Left kidney (tissue), 2 donors: Measurements from ENCODE around the gene MCEMP1. TPM values are rescaled to one million over a fixed set of nuclear protein-coding genes. Genes with fewer than 3 reads are reported as not detected.

Experiments used
- DNase-seq: peaks from one replicate; pipeline ENCODE4 v3.0.0-alpha.2; 2013
- polyA plus RNA-seq: library from polyadenylated mRNA; unstranded; fragments of 120-200 nt; gene quantifications from one replicate; pipeline ENCODE4 v1.2.1, GENCODE V29; 2013; ENCODE audit not compliant: insufficient read length

Gene MCEMP1
- polyA plus RNA-seq, 1 donor: not detected

DNA sequence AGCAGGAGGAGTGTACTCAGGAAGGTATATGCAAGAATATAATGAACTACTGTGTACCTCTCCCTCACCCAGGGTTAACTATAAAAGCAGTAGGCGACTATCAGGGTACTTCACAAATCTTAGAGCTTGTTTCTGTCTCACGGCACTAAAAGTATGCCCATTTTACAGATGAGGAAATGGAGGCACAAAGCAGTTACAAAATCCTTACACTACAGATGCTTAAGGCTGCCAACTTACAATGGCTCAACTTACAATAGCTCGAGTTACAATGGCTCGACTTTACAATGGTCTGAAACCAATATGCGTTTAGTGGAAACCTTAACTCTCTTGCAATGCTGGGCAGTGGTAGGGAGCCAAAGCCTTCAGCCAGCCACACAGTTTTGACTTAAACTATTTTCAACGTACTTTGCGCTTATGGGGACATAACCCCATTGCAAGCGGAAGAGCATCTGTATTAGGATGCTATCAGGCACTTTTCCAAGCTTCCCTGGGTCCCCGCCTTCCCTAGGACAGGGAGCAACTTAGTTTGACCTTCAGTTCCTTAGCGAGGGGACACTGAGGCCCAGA is 20.9 kb downstream of the MCEMP1 start:
- no peak for DNase-seq

DNA sequence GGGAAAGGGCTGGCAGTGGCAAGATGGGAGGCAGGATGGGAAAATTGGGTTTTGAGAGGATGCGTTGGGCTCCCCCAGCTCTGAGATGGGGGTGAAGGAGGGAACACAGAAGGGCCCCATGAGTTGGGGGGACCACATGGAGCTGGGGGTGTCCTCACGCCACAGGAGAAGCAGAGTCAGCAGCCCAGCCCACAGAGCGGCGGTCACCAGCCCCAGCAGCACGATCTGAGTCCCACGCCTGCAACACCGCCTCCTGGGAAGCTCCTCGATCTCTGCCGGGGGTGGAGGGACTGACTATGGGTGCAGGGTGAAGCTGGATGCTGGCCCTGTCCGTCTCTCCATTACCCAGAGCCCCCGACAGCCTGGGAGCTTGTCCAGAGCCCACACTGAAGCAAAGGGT is 21.7 kb downstream of the MCEMP1 start:
- DNase-seq: no peak

DNA sequence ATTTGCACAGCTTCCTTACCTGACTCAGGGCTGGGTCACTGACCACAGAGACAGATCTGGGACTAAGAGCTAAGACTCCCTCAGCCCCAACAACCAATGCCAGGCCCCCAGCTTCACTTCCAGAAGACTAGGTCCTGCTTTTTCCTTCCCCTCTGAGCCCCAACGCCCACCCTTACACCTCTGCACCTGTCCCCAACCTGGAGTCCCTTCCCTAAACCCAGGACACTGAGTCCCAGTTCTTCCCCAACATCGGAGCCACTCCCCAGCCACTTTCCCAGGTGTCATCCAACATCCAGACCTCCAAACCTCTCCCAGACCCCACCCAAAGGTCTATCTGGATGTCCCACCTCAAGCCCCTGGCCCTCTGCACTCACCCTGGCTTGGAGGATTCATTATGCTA is 22.1 kb downstream of the MCEMP1 start:
- no peak for DNase-seq

DNA sequence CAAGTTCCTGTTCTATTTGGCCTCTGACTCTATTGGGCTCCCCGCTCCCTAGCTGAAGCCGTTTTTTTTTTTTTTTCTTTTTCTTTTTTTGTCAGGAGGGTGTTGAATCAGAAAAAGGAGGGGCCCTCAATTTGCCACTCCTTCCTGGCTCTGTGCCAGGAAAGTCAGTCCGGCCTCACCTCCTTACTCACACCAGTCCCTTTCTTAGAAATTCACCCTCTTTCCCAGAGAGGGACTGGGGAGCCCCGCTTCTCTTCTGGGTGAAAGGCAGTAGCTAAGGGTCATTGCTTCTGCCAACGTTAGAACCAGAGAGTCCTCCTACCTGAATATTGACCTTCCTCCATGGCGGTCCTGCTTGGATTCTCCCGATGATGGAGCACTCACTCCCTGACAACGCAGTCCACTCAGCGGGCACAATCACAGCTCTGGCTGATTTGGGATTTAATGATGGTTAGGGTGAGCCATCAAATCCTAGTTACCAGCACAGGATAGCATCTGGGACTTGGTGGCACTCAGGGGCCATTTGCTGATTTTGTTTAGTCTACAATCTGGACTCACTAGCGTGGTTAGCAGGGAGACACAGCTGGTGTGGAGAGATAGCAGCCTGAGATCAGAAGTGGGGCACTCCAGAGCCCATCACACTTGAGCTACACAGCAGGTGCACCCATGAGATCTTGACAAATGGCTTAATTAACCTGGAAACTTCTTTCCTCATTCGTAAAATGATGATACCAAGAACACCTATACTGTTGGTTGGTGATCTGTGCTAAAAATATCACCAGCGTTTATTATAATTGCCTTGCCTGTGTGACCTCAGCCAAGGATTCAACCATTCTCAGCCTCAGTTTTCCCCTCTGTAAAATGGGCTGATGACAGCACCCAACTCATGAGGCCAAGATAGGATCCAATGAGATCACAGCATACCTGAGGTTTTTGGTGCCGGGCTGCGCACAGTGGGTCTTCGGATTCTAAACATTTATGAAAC is 22.8 kb downstream of the MCEMP1 start:
- no peak for DNase-seq

DNA sequence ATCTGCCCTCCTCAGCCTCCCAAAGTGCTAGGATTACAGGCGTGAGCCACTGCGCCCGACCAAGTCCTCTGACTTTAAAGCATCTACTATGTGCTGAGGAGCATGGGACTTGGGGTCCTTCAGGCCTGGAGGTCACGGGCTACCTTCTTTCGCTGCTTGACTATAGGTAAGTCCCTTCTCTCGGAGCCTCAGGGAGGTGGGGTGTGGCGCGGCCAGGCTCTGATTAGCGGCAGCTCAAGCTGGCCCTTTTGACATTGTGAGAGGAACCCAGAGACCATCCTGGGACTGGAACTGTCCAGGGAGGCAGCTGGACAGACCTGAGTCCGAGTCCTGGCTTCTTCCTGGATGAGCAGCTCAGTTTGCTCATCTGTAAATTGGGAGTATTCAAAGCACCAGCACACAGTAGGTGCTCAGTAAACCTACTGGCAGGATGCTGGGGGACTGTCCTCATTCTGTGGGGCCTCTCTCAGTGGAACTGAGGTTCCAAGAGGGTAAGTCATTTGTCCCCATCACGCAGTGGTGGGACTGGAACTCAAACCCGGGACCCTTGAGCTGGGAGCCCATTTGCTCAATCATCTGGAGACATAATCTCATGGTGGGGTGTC is 24.3 kb downstream of the MCEMP1 start:
- DNase-seq: no peak

DNA sequence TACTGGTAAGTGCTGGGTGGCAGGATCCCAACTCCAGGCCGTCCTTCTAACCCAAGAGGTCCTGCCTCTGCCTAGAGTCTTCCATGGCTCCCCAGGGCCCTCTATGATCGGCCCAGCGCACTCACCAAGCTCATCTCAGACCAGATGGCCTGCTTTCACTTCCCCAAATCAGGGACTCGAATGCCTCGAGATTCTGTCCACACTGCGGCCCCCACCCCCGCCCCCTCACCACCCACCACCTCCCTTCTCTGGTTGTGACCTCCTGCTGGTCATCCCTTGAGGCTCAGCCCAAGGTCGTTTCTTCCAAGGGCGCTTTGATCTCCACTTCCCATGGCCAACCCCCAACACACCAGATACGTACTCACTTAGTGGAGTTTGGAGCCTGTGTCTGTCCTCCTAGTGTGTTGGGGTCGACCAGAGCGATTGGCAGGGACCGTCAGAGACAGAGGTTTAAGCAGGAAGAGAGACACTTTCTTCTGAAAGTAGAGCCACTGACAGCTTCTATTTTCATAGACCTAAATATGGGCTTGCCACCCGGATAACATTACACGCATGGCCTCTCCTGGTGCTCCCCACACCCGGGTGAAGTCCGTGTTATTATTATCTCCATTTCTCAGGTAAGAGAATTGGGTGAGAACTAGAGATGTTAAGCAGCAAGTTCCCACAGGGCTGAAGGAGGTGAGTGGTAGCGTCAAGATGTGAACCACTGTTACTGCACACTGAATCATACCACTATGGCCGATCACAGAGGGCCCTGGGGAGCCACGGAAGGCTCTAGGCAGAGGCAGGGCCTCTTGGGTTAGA is 25.0 kb downstream of the MCEMP1 start, which contains the start of gene FCER2:
Gene FCER2 (minus strand): TSS at position 478 of the 804 bp plus-strand sequence. CDS start 2,371 bp downstream, outside the sequence.
- no peak for DNase-seq

DNA sequence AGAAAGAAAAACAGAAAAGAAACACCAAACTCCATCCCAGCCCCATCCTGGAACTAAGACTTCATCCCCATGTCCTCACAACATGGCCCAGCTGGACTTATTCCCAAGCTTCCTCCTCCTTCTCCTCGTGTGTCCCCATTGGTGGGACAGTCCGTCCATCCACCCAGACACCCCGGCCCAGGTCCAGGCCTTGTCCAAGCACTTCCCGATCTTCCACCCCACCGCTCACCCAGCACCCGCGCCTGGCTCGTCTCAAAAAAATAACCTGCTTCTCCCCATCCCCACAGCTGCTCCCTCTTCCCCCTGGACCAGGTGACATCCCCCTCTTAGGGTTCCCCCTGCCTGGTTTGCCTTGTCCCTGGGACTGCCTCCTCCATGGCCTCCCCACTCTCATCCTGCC is 26.4 kb downstream of the MCEMP1 start:
- DNase-seq: no peak

DNA sequence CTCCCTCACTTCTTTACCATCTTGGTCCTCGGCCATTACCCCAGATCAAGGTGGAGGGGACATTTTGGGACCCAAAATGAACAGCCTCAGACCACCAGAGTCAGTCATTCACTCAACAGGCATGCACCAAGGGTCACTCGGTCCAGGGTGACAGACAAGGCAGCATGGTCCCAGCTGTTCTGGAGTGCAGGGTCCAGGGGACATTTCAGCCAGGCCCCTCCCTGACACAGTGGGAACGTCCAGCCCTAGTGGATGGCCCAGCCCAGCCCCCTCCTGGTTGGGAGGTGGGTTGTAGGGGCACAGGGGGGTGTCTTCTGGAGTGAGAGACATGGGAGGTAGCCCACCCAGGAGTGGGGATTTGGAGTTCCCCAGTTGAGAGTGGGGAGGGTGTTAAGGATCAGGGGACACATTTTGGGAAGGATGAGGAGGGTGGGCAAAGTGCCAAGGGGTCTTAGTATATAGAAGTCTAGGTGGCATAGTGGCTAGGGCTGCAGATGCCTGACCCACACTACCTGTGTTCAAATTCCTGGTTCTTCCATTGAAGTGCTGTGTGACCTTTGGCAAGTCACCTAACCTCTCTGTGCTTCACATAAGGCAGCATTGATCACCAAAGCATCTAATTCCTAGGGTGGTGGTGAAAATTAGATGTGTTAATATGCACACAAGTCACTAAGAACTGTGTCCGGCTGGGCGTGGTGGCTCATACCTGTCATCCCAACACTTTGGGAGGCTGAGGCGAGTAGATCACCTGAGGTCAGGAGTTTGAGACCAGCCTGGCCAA is 27.6 kb downstream of the MCEMP1 start:
- no peak for DNase-seq

DNA sequence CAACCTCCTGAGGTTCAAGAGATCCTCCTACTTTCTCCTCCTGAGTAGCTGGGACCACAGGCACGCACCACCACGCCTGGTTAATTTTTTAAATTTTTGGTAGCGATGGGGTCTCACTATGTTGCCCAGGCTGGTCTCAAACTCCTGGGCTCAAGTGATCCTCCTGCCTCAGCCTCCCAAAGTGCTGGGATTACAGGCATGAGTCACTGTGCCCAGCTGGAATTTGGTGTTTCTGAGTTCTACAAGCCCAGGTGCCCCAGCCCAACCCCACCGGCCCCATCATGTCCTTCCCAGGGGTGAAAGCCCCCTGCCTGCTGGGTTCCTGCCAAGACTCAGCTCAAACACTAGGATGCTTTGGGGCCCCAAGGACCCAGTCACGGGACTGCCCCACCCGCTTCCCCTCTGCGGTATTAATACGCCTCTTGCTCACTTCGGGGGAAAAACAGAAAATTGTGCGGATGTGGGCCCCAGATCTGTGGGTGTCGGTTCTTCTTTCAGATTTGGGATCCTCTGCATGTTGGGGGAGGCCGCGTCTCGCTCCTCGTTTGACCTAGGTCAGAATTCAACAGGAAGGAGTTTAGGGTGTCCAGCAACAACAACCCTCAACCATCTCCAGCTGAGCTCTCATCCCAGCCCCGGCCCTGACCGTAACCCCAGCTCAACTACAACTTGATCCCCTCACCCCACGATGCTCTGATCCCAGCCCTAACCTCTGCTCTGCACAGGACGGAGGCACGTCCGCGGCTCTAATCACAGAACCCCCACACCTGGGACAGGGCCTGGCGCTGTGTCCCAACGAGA is 28.7 kb downstream of the MCEMP1 start:
- no peak for DNase-seq

DNA sequence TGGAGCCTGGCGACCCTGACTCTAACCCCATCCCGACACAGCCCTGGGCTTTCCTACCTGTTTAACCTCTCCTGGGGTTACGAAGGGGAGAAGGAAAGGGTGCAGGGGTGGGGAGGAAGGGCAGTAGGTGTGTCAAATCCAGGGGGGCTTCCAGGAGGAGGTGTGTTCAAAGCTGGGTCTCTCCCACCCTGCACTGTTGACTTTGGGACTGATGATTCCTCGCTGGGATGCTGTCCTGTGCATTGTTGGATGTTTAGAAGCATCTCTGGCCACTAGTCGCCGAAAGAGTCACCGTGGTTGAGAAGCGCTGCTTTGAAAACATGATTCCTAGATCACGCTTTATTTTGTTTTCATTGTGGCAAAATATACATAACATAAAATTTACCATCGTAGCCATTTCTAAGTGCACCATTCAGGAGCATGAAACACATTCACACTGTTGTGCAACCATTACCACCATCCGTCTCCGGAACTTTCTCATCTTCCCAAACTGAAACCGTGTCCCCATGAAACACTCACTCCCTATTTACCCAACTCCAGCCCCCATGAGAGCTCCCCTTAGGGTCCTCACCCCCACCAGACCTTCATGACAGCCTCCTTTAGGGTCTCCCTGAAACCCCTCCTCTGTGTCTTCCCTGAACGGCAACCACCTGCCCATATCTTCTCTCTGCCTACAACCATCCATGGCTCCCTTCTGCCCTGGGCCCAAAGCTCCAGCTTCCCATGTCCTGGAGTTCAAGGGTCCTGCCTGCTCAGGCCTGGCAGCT is 29.5 kb downstream of the MCEMP1 start:
- no peak for DNase-seq

DNA sequence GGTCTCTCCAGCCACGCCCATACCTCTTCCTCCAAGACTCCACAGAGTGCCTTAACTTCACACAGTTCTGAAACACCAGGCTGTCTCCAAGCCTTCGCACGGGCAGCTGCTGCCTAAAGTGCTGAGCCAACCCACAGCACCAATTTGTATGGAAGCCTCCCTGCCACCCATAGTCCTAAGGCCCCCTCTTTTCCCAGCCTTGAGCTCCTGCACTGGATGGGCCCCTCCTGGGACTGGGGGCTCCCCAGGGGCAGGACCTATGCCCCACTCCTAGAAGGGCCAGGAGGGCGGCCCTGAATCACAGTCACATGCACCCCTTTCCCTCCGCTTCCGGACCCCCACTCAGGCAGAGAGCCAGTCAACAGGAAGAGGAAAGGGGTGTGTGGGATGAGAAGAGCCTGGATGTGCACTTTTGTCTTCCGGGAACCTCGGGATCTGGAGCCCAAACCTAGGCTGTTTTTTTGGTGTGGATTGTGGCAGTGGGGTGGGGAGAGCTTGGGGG is 30.1 kb downstream of the MCEMP1 start:
- DNase-seq: no peak

DNA sequence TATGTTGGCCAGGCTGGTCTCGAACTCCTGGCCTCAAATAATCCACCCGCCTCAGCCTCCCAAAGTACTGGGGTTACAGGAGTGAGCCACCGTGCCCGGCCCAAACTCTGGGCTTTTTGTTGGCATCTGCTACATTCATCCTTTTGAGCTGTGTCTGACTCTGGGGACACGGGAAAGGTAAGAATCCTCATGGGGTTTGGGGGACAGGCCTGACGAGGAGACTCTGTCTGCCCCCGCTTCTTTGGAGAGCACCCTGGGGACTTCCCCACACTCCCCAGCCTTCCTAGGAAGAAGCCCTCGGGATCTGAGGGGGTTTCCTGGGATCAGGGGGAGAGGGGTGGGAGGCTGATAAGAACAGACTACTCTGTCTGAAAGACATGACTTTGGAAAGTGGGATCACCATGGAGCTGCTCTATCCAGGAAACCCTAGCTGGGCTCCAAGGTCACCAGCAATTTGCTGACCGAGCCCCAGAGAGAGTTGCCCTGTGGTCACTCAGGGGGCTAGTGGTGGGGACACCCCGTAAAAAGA is 33.1 kb downstream of the MCEMP1 start:
- no peak for DNase-seq

DNA sequence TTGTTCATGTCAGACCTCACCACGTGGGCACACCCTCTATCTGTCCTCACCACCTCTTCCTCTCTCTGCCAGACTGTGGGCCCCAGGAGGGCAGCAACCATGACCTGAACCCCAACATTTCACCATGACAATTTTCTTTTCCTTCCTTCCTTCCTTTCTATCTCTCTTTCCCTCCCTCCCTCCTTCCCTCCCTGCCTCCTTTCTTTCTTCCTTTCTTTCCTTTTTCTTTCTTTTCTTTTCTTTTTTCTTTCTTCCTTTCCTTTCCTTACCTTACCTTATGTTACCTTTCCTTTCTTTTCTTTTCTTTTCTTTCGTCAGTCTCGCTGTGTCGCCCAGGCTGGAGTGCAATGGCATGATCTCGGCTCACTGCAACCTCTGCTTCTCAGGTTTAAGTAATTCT is 33.7 kb downstream of the MCEMP1 start:
- no peak for DNase-seq

DNA sequence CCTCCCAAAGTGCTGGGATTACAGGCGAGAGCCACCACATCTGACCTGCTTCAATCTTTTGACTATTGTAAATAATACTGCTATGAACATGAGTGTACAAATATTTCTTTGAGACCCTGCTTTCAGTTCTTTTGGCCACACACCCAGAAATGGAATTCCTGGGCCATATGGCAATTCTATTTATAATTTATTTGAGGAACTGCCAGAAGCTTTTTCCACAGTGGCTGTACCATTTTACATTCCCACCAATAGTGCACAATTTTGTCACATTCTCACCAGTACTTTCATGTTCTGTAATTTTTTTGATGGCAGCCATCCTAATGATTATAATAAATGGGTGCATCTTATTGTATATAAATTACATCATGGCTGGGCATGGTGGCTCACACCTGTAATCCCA is 38.8 kb downstream of the MCEMP1 start:
- no peak for DNase-seq

DNA sequence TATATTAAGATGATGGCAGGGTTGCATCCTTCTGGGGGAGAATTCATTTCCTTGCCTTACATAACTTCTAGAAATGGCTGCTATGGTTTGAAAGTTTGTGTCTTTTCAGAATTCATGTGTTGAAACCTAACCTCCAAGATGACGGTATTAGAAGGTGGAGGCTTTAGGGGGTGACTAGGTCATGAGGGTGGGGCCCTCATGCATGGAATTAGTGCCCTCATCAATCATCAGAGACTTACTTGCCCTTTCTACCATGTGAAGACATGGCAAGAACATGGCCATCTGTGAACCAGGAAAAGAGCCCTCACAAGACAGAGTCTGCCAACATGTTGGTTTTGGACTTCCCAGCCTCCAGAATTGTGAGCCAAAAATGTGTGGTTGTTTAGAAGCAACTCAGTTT is 39.9 kb downstream of the MCEMP1 start:
- no peak for DNase-seq

DNA sequence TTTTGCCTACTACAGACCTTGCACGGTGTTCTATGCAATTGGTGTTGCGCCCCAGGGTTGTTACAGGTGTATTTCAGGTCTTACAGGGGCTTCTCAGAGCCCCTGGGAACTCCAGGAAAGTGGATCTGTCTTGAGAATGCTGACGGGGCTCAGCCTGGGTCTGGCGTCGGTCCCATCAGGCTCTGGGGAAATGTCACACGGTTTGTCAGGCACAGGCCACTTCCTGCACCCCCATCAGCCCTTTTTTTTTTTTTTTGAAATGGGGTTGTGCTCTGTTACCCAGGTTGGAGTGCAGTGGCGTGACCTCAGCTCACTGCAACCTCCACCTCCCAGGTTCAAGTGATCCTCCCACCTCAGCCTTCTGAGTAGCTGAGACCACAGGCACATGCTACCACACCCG is 41.8 kb downstream of the MCEMP1 start:
- no peak for DNase-seq

DNA sequence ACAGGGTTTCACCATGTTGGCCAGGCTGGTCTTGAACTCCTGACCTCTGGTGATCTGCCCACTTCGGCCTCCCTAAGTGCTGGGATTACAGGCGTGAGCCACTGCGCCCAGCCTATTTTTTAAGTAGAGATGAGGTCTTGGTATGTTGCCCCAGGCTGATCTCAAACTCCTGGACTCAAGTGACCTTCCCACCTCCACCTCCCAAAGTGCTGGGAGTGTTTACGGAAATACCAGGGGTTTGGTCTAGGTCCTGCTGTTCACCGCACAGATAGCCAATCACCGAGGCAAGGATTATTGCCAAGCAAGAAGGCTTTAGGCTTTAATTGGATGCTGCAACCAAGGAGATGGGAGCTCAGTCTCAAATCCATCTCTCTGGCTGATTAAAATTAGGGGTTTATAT is 43.5 kb downstream of the MCEMP1 start:
- no peak for DNase-seq

DNA sequence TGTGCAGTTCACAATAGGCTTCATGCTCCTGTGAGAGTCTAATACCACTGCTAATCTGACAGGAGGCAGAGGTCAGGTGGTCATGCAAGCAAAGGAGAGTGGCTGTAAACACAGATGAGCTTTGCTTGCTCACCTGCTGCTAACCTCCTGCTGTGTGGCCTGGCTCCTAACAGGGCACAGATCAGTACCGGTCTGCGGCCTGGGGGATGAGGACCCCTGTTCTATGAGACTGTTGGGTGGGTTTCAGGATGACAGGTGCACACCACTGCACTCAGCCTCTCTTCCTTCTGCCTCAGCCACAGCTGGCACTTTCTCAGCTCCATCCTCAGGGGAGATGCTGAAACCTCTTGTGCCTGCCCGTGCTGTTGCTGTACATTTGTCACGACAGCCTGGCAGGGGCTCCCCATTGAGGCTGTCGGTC is 45.4 kb downstream of the MCEMP1 start:
- DNase-seq: no peak

DNA sequence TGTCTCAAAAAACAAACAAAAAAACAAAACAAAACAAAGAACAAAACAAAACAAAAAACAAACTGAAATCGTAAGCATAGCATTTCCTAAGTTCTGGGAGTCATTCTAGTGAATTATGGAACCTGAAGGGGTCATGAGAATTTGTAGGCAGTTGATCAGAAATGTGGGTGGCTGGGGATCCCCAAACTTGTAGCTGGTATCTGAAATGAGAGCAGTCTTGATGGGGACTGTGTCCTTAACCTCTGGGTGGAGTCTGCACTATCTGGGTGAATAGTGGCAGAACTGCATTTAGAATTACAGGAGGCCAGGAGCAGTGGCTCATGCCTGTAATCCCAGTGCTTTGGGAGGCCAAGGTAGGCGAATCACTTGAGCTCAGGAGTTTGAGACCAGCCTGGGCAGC is 48.9 kb downstream of the MCEMP1 start:
- DNase-seq: no peak
